Karpas-422 (cell line): Measurements from ENCODE around the gene GNG13. TPM values are rescaled to one million over a fixed set of nuclear protein-coding genes. Genes with fewer than 3 reads are reported as not detected.

Experiments
- DNase-seq: peaks from one replicate; pipeline ENCODE4 v3.0.0-alpha.2; 2015
- H2AFZ ChIP-seq: fragments of 200-600 bp; sonication (generic); 2 replicates; pipeline ENCODE4 v1.6.1; 2014; ENCODE audit warnings: antibody characterized with exemption, low read length, mixed read lengths
- H3K27ac ChIP-seq: fragments of 200-600 bp; sonication (generic); 2 replicates; pipeline ENCODE4 v1.5.1; 2014; ENCODE audit warnings: mild to moderate bottlenecking, low read length, moderate library complexity
- H3K27me3 ChIP-seq: fragments of 200-600 bp; sonication (generic); 2 replicates; pipeline ENCODE4 v1.6.1; 2014; ENCODE audit warnings: low read length, mixed read lengths
- H3K36me3 ChIP-seq: fragments of 200-600 bp; sonication (generic); 2 replicates; pipeline ENCODE4 v1.6.1; 2014; ENCODE audit warnings: low read length, mixed read lengths; ENCODE audit not compliant: insufficient read depth
- H3K4me1 ChIP-seq: fragments of 200-600 bp; sonication (generic); 2 replicates; pipeline ENCODE4 v1.6.1; 2014; ENCODE audit warnings: mild to moderate bottlenecking, low read length, mixed read lengths
- H3K4me2 ChIP-seq: fragments of 200-600 bp; sonication (generic); 2 replicates; pipeline ENCODE4 v1.6.1; 2014; ENCODE audit warnings: low read length, low read depth, mild to moderate bottlenecking; ENCODE audit not compliant: poor library complexity, severe bottlenecking
- H3K4me3 ChIP-seq: fragments of 200-600 bp; sonication (generic); 2 replicates; pipeline ENCODE4 v1.5.1; 2014; ENCODE audit warnings: mild to moderate bottlenecking, antibody characterized with exemption, low read length, mixed read lengths
- H3K79me2 ChIP-seq: fragments of 200-600 bp; sonication (generic); 2 replicates; pipeline ENCODE4 v1.6.1; 2014; ENCODE audit warnings: mild to moderate bottlenecking, low read length, mixed read lengths
- H3K9ac ChIP-seq: fragments of 200-600 bp; sonication (generic); 2 replicates; pipeline ENCODE4 v1.6.0; 2014; ENCODE audit warnings: low read length
- H3K9me2 ChIP-seq: fragments of 200-600 bp; sonication (generic), shearing (Covaris generic); replicated peaks from 2 replicates; pipeline ENCODE4 v1.6.0; 2014; ENCODE audit warnings: mild to moderate bottlenecking, low read length, moderate library complexity; ENCODE audit not compliant: insufficient read depth
- H3K9me3 ChIP-seq: fragments of 300-700, 200-600 bp; sonication (generic); 2 replicates; pipeline ENCODE4 v1.6.1; 2014; ENCODE audit warnings: low read length, mixed read lengths
- H4K20me1 ChIP-seq: fragments of 200-600 bp; sonication (generic); 2 replicates; pipeline ENCODE4 v1.6.1; 2014; ENCODE audit warnings: mild to moderate bottlenecking, antibody characterized with exemption, low read length, low read depth; ENCODE audit not compliant: insufficient read depth
- total RNA-seq: library from RNA; depleted of rRNA; stranded (reverse); fragments of >200 nt; shearing (Covaris generic); gene quantifications from 2 replicates; pipeline ENCODE4 v1.2.3, GENCODE V29; 2014; ENCODE audit warnings: low replicate concordance

Gene GNG13
- total RNA-seq, 1 experiment from 2014 or later: not detected

GRCh38 chr16:828891-829290 lies 28.4 kb upstream of the GNG13 start:
- no peak overlapping the region for H3K27ac ChIP-seq
- H3K9me3 ChIP-seq: no peaks in the 10 kb centered on the region
- no peaks in the 10 kb centered on the region for H3K4me1 ChIP-seq
- no peak overlapping the region for H3K4me2 ChIP-seq
- H3K9me2 ChIP-seq: no peaks in the 10 kb centered on the region
- no peak overlapping the region for H2AFZ ChIP-seq
- no peak overlapping the region for H3K9ac ChIP-seq
- no peaks in the 10 kb centered on the region for H4K20me1 ChIP-seq
- DNase-seq: no peak
- H3K27me3 ChIP-seq: no peaks in the 10 kb centered on the region
- no peak overlapping the region for H3K4me3 ChIP-seq
- H3K36me3 ChIP-seq: no peaks in the 10 kb centered on the region
- H3K79me2 ChIP-seq: no peaks in the 10 kb centered on the region

DNA sequence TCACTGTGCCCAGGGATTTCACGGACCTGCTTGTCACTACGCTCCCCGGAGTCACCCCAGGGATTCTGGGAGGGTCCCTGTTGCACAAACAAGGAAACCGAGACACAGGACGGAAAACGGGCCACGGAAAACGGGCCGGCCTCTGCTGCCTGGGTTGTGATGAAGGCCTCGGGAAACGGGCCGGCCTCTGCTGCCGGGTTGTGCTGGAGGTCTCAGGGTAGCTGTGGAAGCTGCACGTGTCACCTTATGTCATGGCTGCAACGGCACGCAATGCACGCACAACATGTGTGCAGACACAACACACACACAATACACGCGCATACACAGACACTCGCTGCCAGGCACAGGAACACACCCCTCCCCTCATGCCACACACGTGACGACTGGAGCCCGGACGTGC lies 27.0 kb upstream of the GNG13 start:
- no peak overlapping the region for H3K27ac ChIP-seq
- H2AFZ ChIP-seq: no peak overlapping the region
- no peaks in the 10 kb centered on the region for H3K4me1 ChIP-seq
- no peaks in the 10 kb centered on the region for H4K20me1 ChIP-seq
- H3K9me2 ChIP-seq: no peaks in the 10 kb centered on the region
- H3K36me3 ChIP-seq: no peaks in the 10 kb centered on the region
- H3K9me3 ChIP-seq: no peaks in the 10 kb centered on the region
- no peaks in the 10 kb centered on the region for H3K79me2 ChIP-seq
- no peak for DNase-seq
- no peaks in the 10 kb centered on the region for H3K27me3 ChIP-seq
- no peak overlapping the region for H3K4me2 ChIP-seq
- H3K4me3 ChIP-seq: no peak overlapping the region
- no peak overlapping the region for H3K9ac ChIP-seq

DNA sequence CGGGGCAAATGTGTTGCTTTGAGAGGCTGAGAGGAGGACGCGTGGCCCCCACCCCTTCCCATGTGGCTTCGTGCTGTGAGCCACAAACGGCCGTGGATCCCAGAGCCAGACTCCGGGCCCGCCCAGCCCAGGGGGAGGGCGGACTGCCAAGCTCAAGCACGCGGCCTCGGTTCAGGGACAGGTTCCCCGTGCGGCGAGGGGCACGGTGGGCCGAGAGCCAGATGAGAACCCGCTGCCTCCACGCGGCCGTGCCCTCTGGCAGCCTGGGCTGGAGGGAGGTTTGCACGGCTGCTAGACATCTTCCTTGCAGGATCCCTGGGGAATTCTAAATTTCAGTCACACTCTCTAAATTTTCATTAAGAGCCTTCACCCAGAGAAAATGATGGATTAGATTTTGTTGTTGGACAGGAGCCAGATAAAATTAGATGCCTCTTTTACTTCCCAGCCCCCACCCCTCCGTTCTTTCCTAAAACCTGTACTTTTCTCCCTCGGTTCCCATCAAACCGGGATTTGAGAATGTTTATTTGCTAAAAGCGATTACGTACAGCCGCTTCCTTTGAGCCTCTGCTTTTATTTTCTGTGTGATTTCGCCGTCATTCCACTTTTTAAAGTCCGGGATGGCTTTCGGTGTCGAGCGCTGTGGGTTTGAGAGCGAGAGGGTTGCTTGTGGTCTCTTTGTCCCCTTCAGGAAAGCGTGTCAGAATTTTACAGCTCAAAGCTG lies 25.0 kb upstream of the GNG13 start:
- H3K4me2 ChIP-seq: no peak overlapping the region
- H2AFZ ChIP-seq: no peak overlapping the region
- H3K27ac ChIP-seq: no peak overlapping the region
- H3K4me3 ChIP-seq: no peak overlapping the region
- H3K4me1 ChIP-seq: no peaks in the 10 kb centered on the region
- H3K9ac ChIP-seq: no peak overlapping the region
- H3K27me3 ChIP-seq: no peaks in the 10 kb centered on the region
- H4K20me1 ChIP-seq: no peaks in the 10 kb centered on the region
- no peak for DNase-seq
- H3K79me2 ChIP-seq: no peaks in the 10 kb centered on the region
- no peaks in the 10 kb centered on the region for H3K9me3 ChIP-seq
- H3K36me3 ChIP-seq: no peaks in the 10 kb centered on the region
- H3K9me2 ChIP-seq: no peaks in the 10 kb centered on the region

- Histone ChIP-seq H3K9ac (no peak overlapping the region), H3K4me1 (no peaks in the 10 kb centered on the region), H3K4me2 (no peak overlapping the region), H3K9me3 (no peaks in the 10 kb centered on the region), H3K27ac (no peak overlapping the region), H3K9me2 (no peaks in the 10 kb centered on the region), H4K20me1 (no peaks in the 10 kb centered on the region), H2AFZ (no peak overlapping the region), H3K36me3 (no peaks in the 10 kb centered on the region), H3K79me2 (no peaks in the 10 kb centered on the region), H3K4me3 (no peak overlapping the region), H3K27me3 (no peaks in the 10 kb centered on the region)
- DNase-seq: no peak
Measured at GRCh38 chr16:824601-825000, 24.1 kb upstream of the GNG13 start.

DNA sequence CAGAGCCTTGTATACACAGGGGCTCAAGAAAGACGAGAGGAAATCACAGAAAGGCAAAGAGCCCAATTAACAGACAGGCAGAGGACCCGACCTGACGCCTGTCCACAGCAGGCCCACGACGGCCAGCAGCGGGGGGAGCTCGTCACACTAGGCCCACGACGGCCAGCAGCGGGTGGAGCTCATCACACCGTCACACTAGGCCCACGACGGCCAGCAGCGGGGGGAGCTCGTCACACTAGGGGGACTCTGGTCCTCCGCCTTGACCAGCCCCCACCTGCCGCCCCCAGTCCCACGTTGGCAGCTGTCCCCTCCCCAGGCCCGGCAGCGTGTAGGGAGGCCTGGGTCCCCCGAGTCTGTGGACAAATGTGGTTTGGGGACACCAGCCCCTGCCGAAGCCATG lies 23.7 kb upstream of the GNG13 start:
- DNase-seq: no peak
- Histone ChIP-seq H3K9me3 (no peaks in the 10 kb centered on the region), H3K27ac (no peak overlapping the region), H4K20me1 (no peaks in the 10 kb centered on the region), H3K4me3 (no peak overlapping the region), H3K4me1 (no peaks in the 10 kb centered on the region), H3K9ac (no peak overlapping the region), H2AFZ (no peak overlapping the region), H3K4me2 (no peak overlapping the region), H3K79me2 (no peaks in the 10 kb centered on the region), H3K9me2 (no peaks in the 10 kb centered on the region), H3K36me3 (no peaks in the 10 kb centered on the region), H3K27me3 (no peaks in the 10 kb centered on the region)

- Histone ChIP-seq H3K9ac (no peak overlapping the region), H3K4me3 (no peak overlapping the region)
Measured at GRCh38 chr16:822909-823297, 22.4 kb upstream of the GNG13 start.

GRCh38 chr16:822174-822908 lies 21.8 kb upstream of the GNG13 start:
- H2AFZ ChIP-seq: no peak overlapping the region
- no peaks in the 10 kb centered on the region for H4K20me1 ChIP-seq
- H3K9me2 ChIP-seq: no peaks in the 10 kb centered on the region
- no peaks in the 10 kb centered on the region for H3K27me3 ChIP-seq
- H3K4me2 ChIP-seq: no peak overlapping the region
- no peaks in the 10 kb centered on the region for H3K79me2 ChIP-seq
- H3K36me3 ChIP-seq: no peaks in the 10 kb centered on the region
- DNase-seq: no peak
- H3K9me3 ChIP-seq: no peaks in the 10 kb centered on the region
- no peak overlapping the region for H3K27ac ChIP-seq
- no peak overlapping the region for H3K4me3 ChIP-seq
- no peaks in the 10 kb centered on the region for H3K4me1 ChIP-seq
- H3K9ac ChIP-seq: no peak overlapping the region

More at GRCh38 chr16:822909-823297, 22.4 kb upstream of the GNG13 start:
- no peak for DNase-seq
- no peaks in the 10 kb centered on the region for H3K27me3 ChIP-seq
- H3K79me2 ChIP-seq: no peaks in the 10 kb centered on the region
- H3K4me1 ChIP-seq: no peaks in the 10 kb centered on the region
- no peak overlapping the region for H2AFZ ChIP-seq
- H3K27ac ChIP-seq: no peak overlapping the region
- no peak overlapping the region for H3K4me2 ChIP-seq
- no peaks in the 10 kb centered on the region for H4K20me1 ChIP-seq
- no peaks in the 10 kb centered on the region for H3K36me3 ChIP-seq
- no peaks in the 10 kb centered on the region for H3K9me2 ChIP-seq
- H3K9me3 ChIP-seq: no peaks in the 10 kb centered on the region

DNA sequence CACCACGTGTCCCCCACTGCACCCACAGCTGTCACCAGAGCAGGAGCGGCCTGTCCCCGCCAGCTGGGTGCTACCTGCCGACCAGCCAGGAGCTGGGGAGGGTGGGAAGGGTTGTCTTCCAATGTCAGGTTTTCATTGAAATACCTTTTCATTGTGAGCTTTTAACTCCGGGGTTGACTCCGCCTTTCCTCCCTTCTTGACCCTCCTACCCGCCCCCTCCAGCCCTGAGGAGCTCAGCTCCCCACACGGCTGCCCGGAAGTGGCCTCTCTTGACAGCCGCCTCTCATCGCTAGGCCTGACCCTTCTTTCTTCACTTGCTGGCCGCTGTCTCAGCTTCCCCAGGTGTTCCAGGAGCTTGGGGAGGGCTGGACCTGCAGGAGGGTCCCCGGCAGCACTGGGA lies 21.2 kb upstream of the GNG13 start:
- H2AFZ ChIP-seq: no peak overlapping the region
- DNase-seq: no peak
- H3K4me2 ChIP-seq: no peak overlapping the region
- no peaks in the 10 kb centered on the region for H3K79me2 ChIP-seq
- H3K9ac ChIP-seq: no peak overlapping the region
- H3K4me3 ChIP-seq: no peak overlapping the region
- no peaks in the 10 kb centered on the region for H3K9me3 ChIP-seq
- no peak overlapping the region for H3K27ac ChIP-seq
- H3K4me1 ChIP-seq: no peaks in the 10 kb centered on the region
- H4K20me1 ChIP-seq: no peaks in the 10 kb centered on the region
- no peaks in the 10 kb centered on the region for H3K27me3 ChIP-seq
- no peaks in the 10 kb centered on the region for H3K36me3 ChIP-seq
- H3K9me2 ChIP-seq: no peaks in the 10 kb centered on the region
